Stimulated activated CD8-positive, alpha-beta memory T cell treated with anti-CD3 and anti-CD28 coated beads, Interleukin-2, amount 100 ng/mL, for 1 hour (primary cell): ENCODE results near the gene MXRA7.
A peak's percentile ranks its signal among the peaks of the same experiment; 100 is the strongest.
"Not testable (repeated sequence)": the region's sequence is repeated elsewhere in the genome, so short reads cannot be mapped to it uniquely, and the experiment has no call there.

Experiments
- DNase-seq, 2 donors: peaks; one replicate each; pipeline ENCODE4 v3.0.0-alpha.2; 2020; ENCODE audit warnings: low read depth in 2 of 2

MXRA7 gene

GRCh38 chr17:76716146-76716838 lies 5.5 kb upstream of the MXRA7 start:
- peak; percentile 56 to 59 for DNase-seq

- DNase-seq, result no peak
These were observed 4.7 kb upstream of the MXRA7 start for GRCh38 chr17:76715496-76715830.

- DNase-seq, result peak; percentile 59 to 70
These were observed 4.2 kb upstream of the MXRA7 start for GRCh38 chr17:76714822-76715495.

GRCh38 chr17:76714336-76714735 lies 3.6 kb upstream of the MXRA7 start:
- no peak for DNase-seq

- DNase-seq, result no peak
These were observed 3.0 kb upstream of the MXRA7 start for GRCh38 chr17:76713765-76714164.

GRCh38 chr17:76712321-76712720 lies 1.6 kb upstream of the MXRA7 start:
- DNase-seq, result not testable (repeated sequence)

GRCh38 chr17:76709951-76710862 lies 558 bp downstream of the MXRA7 start:
- DNase-seq, result not testable (repeated sequence)

- no peak for DNase-seq
These were observed 1.5 kb downstream of the MXRA7 start for GRCh38 chr17:76709077-76709950.

GRCh38 chr17:76707985-76708807 lies 2.6 kb downstream of the MXRA7 start:
- no peak for DNase-seq

GRCh38 chr17:76706817-76707216 lies 3.9 kb downstream of the MXRA7 start:
- DNase-seq, result no peak

- no peak for DNase-seq
These were observed 6.0 kb downstream of the MXRA7 start for GRCh38 chr17:76704805-76705204.

GRCh38 chr17:76702941-76703637 lies 7.7 kb downstream of the MXRA7 start:
- DNase-seq, result no peak

- DNase-seq, result no peak
These were observed 8.7 kb downstream of the MXRA7 start for GRCh38 chr17:76702076-76702475.

GRCh38 chr17:76701471-76701967 lies 9.2 kb downstream of the MXRA7 start:
- DNase-seq, result no peak

GRCh38 chr17:76700617-76701470 lies 9.9 kb downstream of the MXRA7 start:
- no peak for DNase-seq

GRCh38 chr17:76700270-76700616 lies 10.5 kb downstream of the MXRA7 start:
- DNase-seq, result no peak

- not testable (repeated sequence) for DNase-seq
These were observed 12.2 kb downstream of the MXRA7 start for GRCh38 chr17:76698466-76698977.

GRCh38 chr17:76697702-76698465 lies 12.9 kb downstream of the MXRA7 start:
- no peak for DNase-seq
